NCI-H2081 (cell line): ENCODE results near the gene SEPTIN12.

Experiments used
- DNase-seq, 2 experiments: peaks; one replicate each; lab custom pipeline; 2025; lab: John Stamatoyannopoulos, UW

Gene SEPTIN12

DNA sequence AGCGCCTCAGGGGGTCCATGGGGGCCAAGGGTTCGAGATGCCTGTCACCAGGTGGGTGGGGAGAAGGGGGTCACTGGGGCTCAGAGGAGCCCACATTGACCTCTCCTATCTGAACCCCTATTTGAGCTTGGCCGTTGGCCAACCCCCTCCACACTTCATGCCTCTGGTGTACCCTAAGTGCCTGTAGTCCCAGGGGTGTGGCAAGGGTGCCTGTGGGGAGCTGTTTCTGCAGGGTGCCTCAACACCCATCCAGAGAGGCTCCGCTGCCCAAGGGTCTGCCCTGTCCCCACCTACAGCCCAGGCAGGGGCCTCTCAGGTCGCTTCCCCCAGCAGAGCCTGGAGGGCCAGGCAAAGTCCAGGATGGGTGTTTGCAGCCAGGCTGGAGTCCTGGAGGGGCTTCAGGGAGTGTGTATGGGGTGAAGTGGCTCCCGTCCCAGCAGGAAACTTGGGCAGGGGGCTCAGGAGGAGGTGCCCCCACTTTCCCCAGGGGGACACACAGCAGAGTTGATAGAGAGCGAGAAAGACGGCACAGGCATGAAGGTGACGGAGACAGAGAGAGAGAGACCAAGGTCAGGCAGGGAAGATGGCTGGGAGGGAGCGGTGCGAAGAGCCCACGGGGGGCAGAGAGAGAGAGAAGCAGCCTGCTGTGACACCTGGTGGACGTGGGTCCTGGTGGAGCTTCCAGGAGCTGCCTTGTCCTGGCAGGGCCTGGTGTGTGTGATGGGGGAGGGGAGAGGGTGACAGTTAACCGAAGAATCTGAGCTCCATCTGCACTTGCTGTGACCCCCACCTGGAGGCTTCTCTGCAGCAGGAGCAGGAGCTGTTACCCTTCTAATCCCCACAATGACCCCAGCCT lies at the start of gene SEPTIN12:
Gene SEPTIN12, minus strand, starts transcription at position 719 of the 856 bp plus-strand sequence. Its CDS starts 700 bp downstream, at position 19.
- no peak for DNase-seq

GRCh38 chr16:4836727-4837126 lies 48.6 kb upstream of the SEPTIN12 start:
- no peak for DNase-seq

DNA sequence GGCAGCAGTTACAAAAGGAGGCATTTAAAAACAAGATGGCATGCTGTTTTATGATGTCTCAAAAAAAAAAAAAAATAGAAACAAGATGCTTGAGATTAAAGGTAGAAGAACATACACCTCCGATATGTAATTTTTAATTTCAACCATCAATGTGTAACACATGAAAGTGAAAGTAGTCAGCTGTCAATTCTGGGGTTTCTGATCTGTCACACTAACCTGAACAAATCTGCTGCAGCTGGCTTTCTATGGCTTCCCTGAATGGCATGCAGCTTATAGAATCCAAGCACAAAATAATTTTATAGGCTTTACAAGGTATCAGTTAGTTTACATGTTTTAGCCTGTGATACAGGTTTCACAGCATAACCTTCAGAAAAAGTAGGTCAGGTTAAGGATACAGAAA lies 45.4 kb upstream of the SEPTIN12 start:
- no peak for DNase-seq

- DNase-seq: no peak
Measured at GRCh38 chr16:4832698-4833343, 44.7 kb upstream of the SEPTIN12 start.

DNA sequence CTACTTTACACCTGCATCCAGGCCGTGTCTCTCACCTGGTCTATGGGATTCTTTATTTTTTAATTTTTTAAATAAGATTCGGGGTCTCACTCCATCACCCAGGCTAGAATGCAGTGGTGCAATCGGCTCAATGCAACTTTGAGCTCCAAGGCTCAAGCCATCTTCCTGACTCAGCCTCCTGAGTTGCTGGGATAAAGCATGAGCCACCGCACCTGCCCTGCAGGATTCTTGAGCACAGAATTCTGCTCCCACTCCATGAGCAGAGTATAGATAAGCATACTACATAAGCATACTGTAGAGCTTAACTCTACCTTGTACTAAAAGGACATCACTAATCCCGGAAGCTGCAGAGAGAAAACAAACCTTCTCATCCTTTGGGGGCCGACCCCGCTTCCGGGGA lies 43.5 kb upstream of the SEPTIN12 start:
- DNase-seq: no peak

DNA sequence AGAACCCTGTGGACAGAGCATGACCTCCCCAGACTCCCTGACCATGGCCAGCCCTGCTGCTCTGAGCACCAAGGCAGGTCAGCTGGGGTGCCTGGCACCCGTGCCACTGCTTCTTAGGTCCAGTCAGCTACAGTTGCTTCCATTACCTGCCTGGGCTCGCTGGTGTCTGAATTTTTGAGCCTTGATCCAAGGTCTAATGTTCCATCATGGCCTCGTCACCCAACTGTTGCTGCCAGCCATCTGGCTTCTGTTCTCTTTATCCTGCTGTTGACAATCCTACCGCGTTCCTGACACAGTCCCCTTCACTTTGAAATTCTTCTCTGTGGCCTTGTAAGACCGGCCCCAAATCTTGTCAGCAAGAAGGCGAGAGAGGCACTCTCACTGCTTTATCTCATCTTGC lies 42.3 kb upstream of the SEPTIN12 start:
- no peak for DNase-seq

- DNase-seq: no peak
Measured at GRCh38 chr16:4828567-4829321, 40.6 kb upstream of the SEPTIN12 start.

DNA sequence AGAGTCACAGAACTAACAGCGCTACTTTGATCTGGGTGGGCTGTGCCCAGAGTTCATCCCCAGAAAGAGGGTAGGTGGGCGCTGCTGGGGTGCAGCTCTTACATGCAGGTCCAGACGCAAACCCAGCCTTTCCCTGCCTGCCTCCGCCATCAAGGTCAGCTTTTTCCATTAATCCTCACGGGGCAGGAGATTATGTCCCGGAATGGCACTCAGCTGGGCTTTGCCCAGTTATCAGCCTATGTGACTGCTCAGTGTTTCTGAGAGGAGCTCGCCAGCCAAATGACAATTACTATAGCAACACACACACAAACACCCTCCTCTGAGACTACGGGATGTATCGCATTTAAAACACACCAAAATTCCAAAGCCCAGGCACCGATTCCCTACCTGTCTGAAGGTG lies 38.8 kb upstream of the SEPTIN12 start:
- no peak for DNase-seq

GRCh38 chr16:4826526-4826925 lies 38.4 kb upstream of the SEPTIN12 start:
- no peak for DNase-seq

- no peak for DNase-seq
Measured at GRCh38 chr16:4825196-4825595, 37.1 kb upstream of the SEPTIN12 start.

DNA sequence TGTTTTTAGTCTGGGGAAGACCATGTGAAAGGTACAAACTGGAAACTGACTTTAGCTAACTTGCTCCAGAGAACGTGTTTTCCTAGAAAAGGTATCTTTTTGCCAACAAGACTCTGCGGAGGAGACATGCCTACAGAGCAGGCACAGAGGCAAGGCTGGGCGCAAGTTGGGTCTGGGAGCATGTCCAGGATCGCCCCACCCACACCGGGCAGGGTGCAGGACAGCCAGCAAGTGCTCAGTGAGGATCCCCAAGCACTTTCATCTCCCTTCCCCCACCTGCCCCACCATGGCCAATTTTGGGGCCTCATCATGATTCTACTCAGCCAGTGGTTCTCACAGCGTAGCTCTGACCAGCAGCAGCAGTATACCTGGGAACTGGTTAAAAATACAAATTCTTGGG lies 32.5 kb upstream of the SEPTIN12 start:
- no peak for DNase-seq

DNA sequence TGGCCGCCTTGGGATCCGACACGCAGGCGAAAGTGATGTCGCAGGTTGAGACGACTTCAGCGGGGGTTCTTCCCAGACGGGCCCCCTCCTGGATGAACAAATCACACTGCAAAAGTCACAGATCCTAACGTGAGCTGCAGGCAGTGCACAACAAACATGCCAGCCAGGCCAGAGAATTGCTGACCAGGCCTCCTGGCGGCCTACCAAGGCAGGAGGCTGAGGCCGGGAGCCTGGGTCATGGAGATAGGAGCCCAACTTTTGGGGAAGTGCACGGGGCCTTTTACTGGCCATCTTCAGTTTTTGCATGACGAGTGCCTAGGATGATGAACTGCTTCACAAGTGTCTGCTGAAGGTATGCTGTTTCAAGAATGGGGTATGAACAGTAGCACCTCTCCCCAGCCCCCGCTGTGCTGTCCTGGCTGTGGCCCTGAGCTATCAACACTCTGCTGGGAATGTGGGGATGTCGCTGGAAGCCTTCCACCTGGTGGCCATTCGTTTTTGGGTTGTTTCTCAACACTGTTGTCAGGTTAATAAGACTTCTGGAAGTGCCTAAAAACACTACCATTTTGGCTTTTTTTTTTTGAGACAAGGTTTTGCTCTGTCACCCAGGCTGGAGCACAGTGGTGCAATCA lies 26.5 kb upstream of the SEPTIN12 start:
- DNase-seq: no peak

DNA sequence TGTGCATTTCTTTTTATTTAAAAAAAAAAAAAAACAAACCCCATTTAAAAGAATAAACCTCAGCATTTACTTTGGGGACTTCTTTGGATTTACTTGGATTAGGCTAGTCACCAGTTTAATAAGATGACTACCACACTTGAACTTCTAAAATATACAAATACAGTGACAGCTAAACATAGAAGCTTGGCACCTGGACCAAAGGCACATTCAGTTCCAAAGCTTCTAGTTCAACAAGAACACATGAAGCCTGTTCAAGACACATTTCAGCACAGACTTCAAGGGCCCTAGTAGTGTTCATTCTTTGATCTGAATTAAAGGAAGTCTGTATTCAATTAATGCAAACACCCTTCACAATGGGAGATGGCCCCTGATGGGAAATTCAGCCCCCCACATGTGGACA lies 25.9 kb upstream of the SEPTIN12 start:
- DNase-seq: no peak

GRCh38 chr16:4813251-4814003 lies 25.3 kb upstream of the SEPTIN12 start:
- no peak for DNase-seq

DNA sequence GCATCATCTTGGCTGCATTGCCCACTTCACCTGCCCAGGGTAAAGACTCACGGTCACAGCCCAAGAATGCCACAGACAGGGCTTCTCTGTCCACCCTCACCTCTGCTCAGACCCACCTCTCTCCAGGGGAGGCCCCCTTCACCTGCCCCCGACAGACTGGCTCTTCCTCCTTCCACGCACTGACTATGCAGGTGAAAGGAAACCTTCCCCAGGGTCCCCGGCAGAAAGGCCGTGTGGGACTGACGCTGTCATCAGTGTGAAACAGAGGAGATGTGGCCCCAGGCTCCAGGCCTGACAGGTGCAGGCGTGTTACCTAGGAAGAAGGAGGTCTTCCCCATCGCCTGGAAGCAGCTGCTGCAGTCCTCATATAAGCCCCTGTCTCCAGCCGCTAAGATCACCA lies 23.6 kb upstream of the SEPTIN12 start:
- DNase-seq: no peak

DNA sequence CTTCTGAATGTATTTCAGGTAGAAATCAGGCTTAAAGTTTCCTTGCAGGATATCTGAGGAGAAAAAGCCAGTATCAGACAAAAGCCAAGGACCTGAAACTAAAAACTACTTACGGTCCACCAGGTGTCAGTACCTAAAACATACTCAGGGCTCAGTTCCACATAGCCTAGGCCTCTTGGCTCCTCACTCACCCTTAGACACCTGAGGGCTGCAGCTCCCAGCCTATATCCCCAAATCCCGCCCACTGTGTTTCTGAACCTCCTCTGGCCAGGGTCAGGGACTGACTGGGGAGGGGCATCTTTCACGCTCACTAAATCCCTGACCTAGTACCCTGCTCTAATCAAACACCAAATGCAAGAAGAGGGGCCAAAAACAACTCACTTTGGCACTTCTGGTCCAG lies 23.1 kb upstream of the SEPTIN12 start:
- DNase-seq: no peak

DNA sequence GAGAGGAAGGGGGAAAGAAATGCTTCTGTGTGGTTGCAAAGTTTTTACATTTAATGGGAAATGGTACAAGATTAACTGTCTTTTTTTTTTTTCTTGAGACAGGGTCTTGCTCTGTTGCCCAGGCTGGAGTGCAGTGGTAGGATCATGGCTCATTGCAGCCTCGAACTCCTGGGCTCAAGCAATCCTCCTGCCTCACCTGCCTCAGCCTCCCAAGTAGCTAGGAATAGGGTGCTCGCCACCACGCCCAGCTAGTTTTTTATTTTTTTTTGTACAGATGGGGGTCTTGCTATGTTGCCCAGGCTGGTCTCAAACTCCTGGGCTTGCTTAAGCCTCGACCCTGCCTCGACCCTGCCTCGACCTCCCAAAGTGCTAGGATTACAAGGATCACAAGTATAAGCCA lies 18.1 kb upstream of the SEPTIN12 start:
- no peak for DNase-seq

DNA sequence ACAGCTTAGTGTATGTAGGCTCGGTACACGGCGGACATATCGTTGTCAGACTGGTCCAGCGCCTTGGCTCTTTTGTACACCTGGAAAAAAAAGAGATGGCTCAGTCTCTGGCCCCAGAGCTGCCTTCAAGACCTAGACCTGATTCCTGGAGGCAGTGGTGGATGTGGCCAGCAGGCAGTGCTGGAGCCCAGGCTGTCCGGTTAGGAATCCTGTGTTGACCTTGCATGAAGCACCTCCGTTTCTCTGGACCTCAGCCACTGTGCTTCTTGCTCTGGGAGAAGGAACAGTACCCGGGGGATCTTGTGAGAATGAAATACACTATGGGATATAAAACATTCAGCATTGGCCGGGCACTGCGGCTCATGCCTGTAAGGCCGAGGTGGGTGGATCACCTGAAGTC lies 17.1 kb upstream of the SEPTIN12 start:
- no peak for DNase-seq

- no peak for DNase-seq
Measured at GRCh38 chr16:4803898-4804762, 16.0 kb upstream of the SEPTIN12 start.

DNA sequence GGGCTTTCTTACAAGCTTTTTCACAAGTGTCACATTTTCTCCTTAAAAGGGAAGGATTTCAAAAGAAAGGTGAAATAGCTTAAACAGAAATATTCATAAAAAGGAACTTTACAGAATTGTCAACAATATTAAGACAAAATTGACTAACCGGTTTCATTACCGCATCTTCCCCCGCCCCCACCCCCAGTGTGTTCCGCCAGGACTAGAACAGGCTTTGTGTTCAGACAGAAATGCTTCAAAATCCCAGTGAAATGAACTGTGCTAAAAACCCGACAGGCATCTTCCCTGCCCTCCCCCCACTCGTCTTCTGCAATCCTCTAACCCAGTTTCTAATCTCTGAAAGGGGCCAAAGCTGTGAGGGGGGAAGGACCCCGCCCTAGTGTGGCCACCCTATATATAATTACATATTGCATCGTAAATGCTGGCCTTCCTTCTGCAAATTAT lies 15.3 kb upstream of the SEPTIN12 start:
- DNase-seq: no peak
